H9 (cell line): Measurements from ENCODE around the gene CIART. TPM values are rescaled to one million over a fixed set of nuclear protein-coding genes. Genes with fewer than 3 reads are reported as not detected.

ENCODE experiments used
- DNase-seq: peaks from one replicate; pipeline ENCODE4 v3.0.0-alpha.2; 2017
- H2AFZ ChIP-seq: one replicate; pipeline ENCODE4 v1.6.1; 2013; ENCODE audit warnings: mild to moderate bottlenecking, low read length, control low read depth, moderate library complexity
- H2AK5ac ChIP-seq: 2 replicates; pipeline ENCODE4 v1.6.1; 2013; ENCODE audit warnings: low read length, control low read depth, mixed read lengths; ENCODE audit not compliant: insufficient read length
- H2BK120ac ChIP-seq: one replicate; pipeline ENCODE4 v1.6.1; 2013; ENCODE audit warnings: low read depth, mild to moderate bottlenecking, low read length, control low read depth, inconsistent platforms; ENCODE audit not compliant: poor library complexity, severe bottlenecking
- H2BK12ac ChIP-seq: 2 replicates; pipeline ENCODE4 v1.6.1; 2013; ENCODE audit warnings: low read length, control low read depth, mixed read lengths, low read depth; ENCODE audit not compliant: insufficient read length
- H2BK15ac ChIP-seq: 2 replicates; pipeline ENCODE4 v1.6.1; 2013; ENCODE audit warnings: low read depth, low read length, control low read depth
- H2BK20ac ChIP-seq: one replicate; pipeline ENCODE4 v1.6.1; 2013; ENCODE audit warnings: low read depth, mild to moderate bottlenecking, low read length, control low read depth, inconsistent platforms; ENCODE audit not compliant: poor library complexity, severe bottlenecking
- H2BK5ac ChIP-seq: 2 replicates; pipeline ENCODE4 v1.6.1; 2013; ENCODE audit warnings: low read length, control low read depth, mixed read lengths; ENCODE audit not compliant: insufficient read length
- H3K14ac ChIP-seq: 2 replicates; pipeline ENCODE4 v1.6.1; 2013; ENCODE audit warnings: low read length, control low read depth; ENCODE audit not compliant: insufficient read depth
- H3K18ac ChIP-seq: 2 replicates; pipeline ENCODE4 v1.6.1; 2013; ENCODE audit warnings: low read depth, mild to moderate bottlenecking, mixed read lengths, low read length, control low read depth; ENCODE audit not compliant: insufficient read length
- H3K23ac ChIP-seq: 2 replicates; pipeline ENCODE4 v1.6.1; 2013; ENCODE audit warnings: low read length, control low read depth, mixed read lengths, low read depth; ENCODE audit not compliant: insufficient read length
- H3K23me2 ChIP-seq: 2 replicates; pipeline ENCODE4 v1.6.1; 2013; ENCODE audit warnings: low read depth, mild to moderate bottlenecking, mixed read lengths, low read length, control low read depth; ENCODE audit not compliant: insufficient read length, poor library complexity, severe bottlenecking
- H3K27ac ChIP-seq: 2 replicates; pipeline ENCODE4 v1.5.1; 2013; ENCODE audit warnings: low read length, control low read depth, mixed read lengths, low read depth; ENCODE audit not compliant: insufficient read length
- H3K27me3 ChIP-seq: 2 replicates; pipeline ENCODE4 v1.6.1; 2013; ENCODE audit warnings: low read length, control low read depth, inconsistent platforms; ENCODE audit not compliant: insufficient read depth
- H3K4ac ChIP-seq: 2 replicates; pipeline ENCODE4 v1.6.1; 2013; ENCODE audit warnings: low read depth, mild to moderate bottlenecking, control low read depth, inconsistent platforms, low read length, moderate library complexity
- H3K4me1 ChIP-seq: 2 replicates; pipeline ENCODE4 v1.6.1; 2013; ENCODE audit warnings: low read length, control low read depth, inconsistent platforms; ENCODE audit not compliant: insufficient read depth
- H3K4me2 ChIP-seq: 2 replicates; pipeline ENCODE4 v1.6.1; 2013; ENCODE audit warnings: low read length, control low read depth, mixed read lengths; ENCODE audit not compliant: insufficient read length, insufficient read depth
- H3K56ac ChIP-seq: 2 replicates; pipeline ENCODE4 v1.6.1; 2013; ENCODE audit warnings: low read depth, mild to moderate bottlenecking, mixed read lengths, low read length, control low read depth; ENCODE audit not compliant: insufficient read length
- H3K79me1 ChIP-seq: 2 replicates; pipeline ENCODE4 v1.6.1; 2013; ENCODE audit warnings: low read depth, mild to moderate bottlenecking, moderate library complexity, low read length, control low read depth, inconsistent platforms; ENCODE audit not compliant: insufficient read depth, poor library complexity, severe bottlenecking
- H3K79me2 ChIP-seq: 2 replicates; pipeline ENCODE4 v1.6.1; 2013; ENCODE audit warnings: low read length, control low read depth, inconsistent platforms; ENCODE audit not compliant: insufficient read depth
- H3K9ac ChIP-seq: 2 replicates; pipeline ENCODE4 v1.6.1; 2013; ENCODE audit warnings: low read length, control low read depth, mixed read lengths; ENCODE audit not compliant: insufficient read length; ENCODE audit errors: extremely low read depth
- H3K9me3 ChIP-seq: one replicate; pipeline ENCODE4 v1.6.1; 2013; ENCODE audit warnings: low read depth, low read length, inconsistent platforms; ENCODE audit not compliant: control insufficient read depth
- H3T11ph ChIP-seq: one replicate; pipeline ENCODE4 v1.6.1; 2013; ENCODE audit warnings: mild to moderate bottlenecking, low read length, control low read depth, inconsistent platforms
- H4K20me1 ChIP-seq: one replicate; pipeline ENCODE4 v1.6.1; 2013; ENCODE audit not compliant: control insufficient read depth, insufficient read length, insufficient read depth
- H4K5ac ChIP-seq: 2 replicates; pipeline ENCODE4 v1.6.1; 2013; ENCODE audit warnings: low read depth, mild to moderate bottlenecking, mixed read lengths, low read length, control low read depth; ENCODE audit not compliant: insufficient read length
- H4K8ac ChIP-seq: replicated peaks from 2 replicates; pipeline ENCODE4 v1.6.1; 2013; ENCODE audit warnings: low read length, control low read depth, mixed read lengths, low read depth; ENCODE audit not compliant: insufficient read length
- H4K91ac ChIP-seq: 2 replicates; pipeline ENCODE4 v1.6.1; 2013; ENCODE audit warnings: low read depth, mild to moderate bottlenecking, moderate library complexity, mixed read lengths, low read length, control low read depth; ENCODE audit not compliant: insufficient read length
- H3K27ac Mint-ChIP-seq, 3 experiments: 2 replicates in 2 of 3; 3 replicates in 1 of 3; pipeline ENCODE4 v1.8.0; 2020 to 2021; ENCODE audit warnings: mixed read lengths in 3 of 3, mild to moderate bottlenecking in 1 of 3, moderate library complexity in 1 of 3
- H3K27me3 Mint-ChIP-seq: 2 replicates; pipeline ENCODE4 v1.8.0; 2021; ENCODE audit warnings: low read depth, mild to moderate bottlenecking, moderate library complexity, mixed read lengths
- H3K36me3 Mint-ChIP-seq, 3 experiments: 2 replicates in 2 of 3; 3 replicates in 1 of 3; pipeline ENCODE4 v1.8.0; 2020 to 2021; ENCODE audit warnings: low read depth in 3 of 3, mixed read lengths in 3 of 3; ENCODE audit not compliant: insufficient read depth in 1 of 3
- H3K4me1 Mint-ChIP-seq, 2 experiments: 2 replicates each; pipeline ENCODE4 v1.8.0; 2020; ENCODE audit warnings: mixed read lengths in 2 of 2
- H3K4me3 Mint-ChIP-seq, 2 experiments: 2 replicates in 1 of 2; 3 replicates in 1 of 2; pipeline ENCODE4 v1.8.0; 2020 to 2021; ENCODE audit warnings: mild to moderate bottlenecking in 2 of 2, mixed read lengths in 2 of 2, moderate library complexity in 1 of 2
- H3K9me3 Mint-ChIP-seq, 2 experiments: 2 replicates in 1 of 2; 3 replicates in 1 of 2; pipeline ENCODE4 v1.8.0; 2020; ENCODE audit warnings: mild to moderate bottlenecking in 2 of 2, mixed read lengths in 2 of 2, moderate library complexity in 1 of 2
- CTCF ChIP-seq: fragments of 200-600 bp; sonication (generic); conservative IDR thresholded peaks from 3 replicates; pipeline ENCODE4 v1.8.0; 2021; ENCODE audit warnings: antibody characterized with exemption, mild to moderate bottlenecking
- WGBS: extraction: QIAGEN DNeasy Blood & Tissue Kit; methylation state at CpG from one replicate; pipeline ENCODE4 v1.1.7; 2013; ENCODE audit warnings: missing lambda C conversion rate, low lambda C conversion rate, mixed read lengths; ENCODE audit not compliant: insufficient read length; ENCODE audit errors: extremely low coverage; 5-methylcytosine and 5-hydroxymethylcytosine counted together
- total RNA-seq: library from RNA; stranded (reverse); gene quantifications from 2 replicates; pipeline ENCODE4 v1.2.1, GENCODE V29; 2021

The CIART gene
- total RNA-seq, 1 experiment from 2014 or later = 15.6 TPM

DNA sequence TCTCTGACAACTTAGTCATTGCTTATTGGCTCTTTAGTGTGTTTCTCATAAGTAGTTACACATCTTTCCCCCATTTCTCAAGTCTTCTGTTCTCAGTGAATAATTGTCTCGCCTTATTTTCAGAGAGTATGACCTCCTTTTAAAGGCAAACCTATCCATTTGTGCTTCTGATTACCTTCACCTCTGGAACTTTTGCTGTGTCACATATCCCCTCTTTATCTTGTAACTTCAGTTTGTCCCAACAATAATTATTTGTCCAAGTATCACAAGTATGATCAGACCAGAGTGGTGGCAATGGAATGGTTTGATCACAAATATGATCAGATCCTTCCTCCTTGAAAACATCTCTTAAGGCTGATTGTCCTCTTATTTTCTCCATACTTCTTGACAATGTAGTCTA is 6.0 kb downstream of the CIART start:
- Histone ChIP-seq H3K23me2 (peaks cover 1% of the 10 kb centered on the region), H4K8ac (no peak overlapping the region), H3K9ac (no peak overlapping the region), H3K27ac (no peak overlapping the region), H2BK20ac (no peak overlapping the region), H2BK15ac (no peak overlapping the region), H2BK12ac (no peak overlapping the region), H3K56ac (no peak overlapping the region), H3K79me1 (no peaks in the 10 kb centered on the region), H3K9me3 (no peaks in the 10 kb centered on the region), H2BK5ac (no peak overlapping the region), H2BK120ac (no peak overlapping the region), H4K5ac (no peak overlapping the region), H3K79me2 (no peaks in the 10 kb centered on the region), H4K20me1 (peaks cover 3% of the 10 kb centered on the region), H4K91ac (no peak overlapping the region), H3K4ac (no peak overlapping the region), H3K23ac (no peak overlapping the region), H3K4me2 (no peak overlapping the region), H2AFZ (no peak overlapping the region), H3K18ac (no peak overlapping the region), H2AK5ac (no peak overlapping the region), H3K27me3 (no peaks in the 10 kb centered on the region), H3K4me1 (no peaks in the 10 kb centered on the region), H3K14ac (no peak overlapping the region), H3T11ph (no peak overlapping the region)
- H3K27me3 Mint-ChIP-seq = peaks cover 4% of the 10 kb centered on the region
- TF ChIP-seq CTCF = no peak
- H3K4me3 Mint-ChIP-seq = no peak overlapping the region
- peaks cover 8 to 29% (median 23%) of the 10 kb centered on the region in 3 experiments for H3K36me3 Mint-ChIP-seq
- no CpG with 5 or more reads among the region's 1 CpG for WGBS
- H3K4me1 Mint-ChIP-seq = peaks cover 6 to 8% of the 10 kb centered on the region in 2 experiments
- DNase-seq = no peak
- no peaks in the 10 kb centered on the region; a peak in 1 of 5 replicates for H3K9me3 Mint-ChIP-seq
- H3K27ac Mint-ChIP-seq = no peak overlapping the region
